Neural progenitor cell (in vitro differentiated cells): ENCODE results near the gene PANK4. TPM values are rescaled to one million over a fixed set of nuclear protein-coding genes. Genes with fewer than 3 reads are reported as not detected.

Experiments
- DNase-seq: peaks from one replicate; pipeline ENCODE4 v3.0.0-alpha.2; 2016; ENCODE audit warnings: low spot score
- H2AFZ ChIP-seq: fragments of 200-600 bp; sonication (generic); replicated peaks from 2 replicates; pipeline ENCODE4 v1.6.1; 2016; ENCODE audit warnings: antibody characterized with exemption
- H3F3A ChIP-seq: fragments of 200-600 bp; sonication (generic); 2 replicates; pipeline ENCODE4 v1.6.1; 2016; ENCODE audit warnings: antibody characterized with exemption, low read depth
- H3K27ac ChIP-seq: fragments of 200-600 bp; sonication (generic); 2 replicates; pipeline ENCODE4 v1.5.1; 2016; ENCODE audit warnings: mild to moderate bottlenecking
- H3K27me3 ChIP-seq: fragments of 200-600 bp; sonication (generic); 2 replicates; pipeline ENCODE4 v1.6.1; 2016; ENCODE audit warnings: mild to moderate bottlenecking, moderate library complexity
- H3K36me3 ChIP-seq: fragments of 200-600 bp; sonication (generic); 2 replicates; pipeline ENCODE4 v1.5.1; 2016
- H3K4me1 ChIP-seq: fragments of 200-600 bp; sonication (generic); 2 replicates; pipeline ENCODE4 v1.6.1; 2016; ENCODE audit warnings: mixed run types
- H3K4me2 ChIP-seq: fragments of 200-600 bp; sonication (generic); 2 replicates; pipeline ENCODE4 v1.6.1; 2016
- H3K4me3 ChIP-seq: fragments of 200-600 bp; sonication (generic); 2 replicates; pipeline ENCODE4 v1.5.1; 2016
- H3K79me2 ChIP-seq: fragments of 200-600 bp; sonication (generic); 2 replicates; pipeline ENCODE4 v1.6.1; 2016; ENCODE audit warnings: low read depth
- H3K9ac ChIP-seq: fragments of 200-600 bp; sonication (generic); 2 replicates; pipeline ENCODE4 v1.6.1; 2016
- H3K9me3 ChIP-seq: fragments of 200-600 bp; sonication (generic); 2 replicates; pipeline ENCODE4 v1.5.1; 2016; ENCODE audit warnings: low read depth
- H4K20me1 ChIP-seq: fragments of 200-600 bp; sonication (generic); 2 replicates; pipeline ENCODE4 v1.6.1; 2016; ENCODE audit warnings: low read depth
- H3K27ac Mint-ChIP-seq: 3 replicates; pipeline ENCODE4 v1.8.0; 2021; ENCODE audit warnings: mixed read lengths
- H3K27me3 Mint-ChIP-seq: 2 replicates; pipeline ENCODE4 v1.8.0; 2022; ENCODE audit warnings: low read depth, mild to moderate bottlenecking, inconsistent platforms, moderate library complexity, mixed read lengths; ENCODE audit not compliant: insufficient read depth
- H3K36me3 Mint-ChIP-seq: 3 replicates; pipeline ENCODE4 v1.8.0; 2021; ENCODE audit warnings: mixed read lengths
- H3K4me1 Mint-ChIP-seq: 3 replicates; pipeline ENCODE4 v1.8.0; 2021; ENCODE audit warnings: mixed read lengths
- H3K4me3 Mint-ChIP-seq: 3 replicates; pipeline ENCODE4 v1.8.0; 2021; ENCODE audit warnings: mild to moderate bottlenecking, moderate library complexity, mixed read lengths
- H3K9me3 Mint-ChIP-seq: 3 replicates; pipeline ENCODE4 v1.8.0; 2020; ENCODE audit warnings: mixed read lengths
- EZH2 ChIP-seq: fragments of 200-600 bp; sonication (generic); IDR thresholded peaks from 2 replicates; pipeline ENCODE4 v1.6.1; 2017; ENCODE audit warnings: antibody characterized with exemption, mild to moderate bottlenecking, moderate library complexity
- EZH2phosphoT487 ChIP-seq: fragments of 200-600 bp; sonication (generic); IDR thresholded peaks from 2 replicates; pipeline ENCODE4 v1.6.1; 2017; ENCODE audit warnings: antibody characterized with exemption
- total RNA-seq: library from RNA; depleted of rRNA; stranded (reverse); fragments of >200 nt; gene quantifications from 2 replicates; pipeline ENCODE4 v1.2.3, GENCODE V29; 2015; ENCODE audit warnings: low replicate concordance
- TF ChIP-seq, protein P1 (sequence below): fragments of 200-600 bp; sonication (generic); IDR thresholded peaks from 2 replicates; pipeline ENCODE4 v1.5.1; 2017; ENCODE audit warnings: antibody characterized with exemption, mild to moderate bottlenecking

The PANK4 gene
- total RNA-seq, 1 donor from 2014 or later = 30.6 TPM

DNA sequence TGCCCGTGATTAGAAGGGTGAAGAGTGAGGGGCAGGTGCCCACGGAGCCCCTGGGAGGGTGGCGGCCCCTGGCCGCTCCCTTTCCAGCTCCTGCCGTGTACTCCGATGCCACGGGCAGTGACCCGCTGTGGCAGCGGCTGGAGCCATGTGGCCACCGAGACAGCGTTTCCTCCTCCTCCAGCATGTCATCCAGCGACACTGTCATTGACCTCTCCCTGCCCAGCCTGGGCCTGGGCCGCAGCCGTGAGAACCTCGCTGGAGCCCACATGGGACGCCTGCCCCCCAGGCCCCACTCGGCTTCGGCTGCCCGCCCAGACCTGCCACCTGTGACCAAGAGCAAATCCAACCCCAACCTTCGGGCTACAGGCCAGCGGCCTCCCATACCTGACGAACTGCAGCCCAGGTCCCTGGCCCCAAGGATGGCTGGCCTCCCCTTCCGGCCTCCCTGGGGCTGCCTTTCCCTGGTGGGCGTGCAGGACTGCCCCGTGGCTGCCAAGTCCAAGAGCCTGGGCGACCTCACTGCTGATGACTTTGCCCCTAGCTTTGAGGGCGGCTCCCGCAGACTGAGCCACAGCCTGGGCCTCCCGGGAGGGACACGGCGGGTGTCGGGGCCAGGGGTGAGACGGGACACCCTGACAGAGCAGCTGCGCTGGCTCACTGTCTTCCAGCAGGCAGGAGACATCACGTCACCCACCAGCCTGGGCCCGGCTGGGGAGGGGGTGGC, 22.0 kb downstream of the PANK4 start:
- H4K20me1 ChIP-seq = peaks cover 47% of the 10 kb centered on the region
- Mint-ChIP-seq H3K4me3 (no peak overlapping the region), H3K36me3 (peaks cover 2% of the 10 kb centered on the region), H3K9me3 (no peaks in the 10 kb centered on the region), H3K27ac (no peak overlapping the region), H3K27me3 (peaks cover 2% of the 10 kb centered on the region), H3K4me1 (peaks cover 3% of the 10 kb centered on the region)
- H3K4me2 ChIP-seq = no peak overlapping the region
- no peak overlapping the region for H2AFZ ChIP-seq
- H3K79me2 ChIP-seq = no peaks in the 10 kb centered on the region
- no peaks in the 10 kb centered on the region for H3K4me1 ChIP-seq
- H3K36me3 ChIP-seq = no peaks in the 10 kb centered on the region
- TF ChIP-seq EZH2 (no peak), EZH2phosphoT487 (no peak)
- TF ChIP-seq, protein P1, sequence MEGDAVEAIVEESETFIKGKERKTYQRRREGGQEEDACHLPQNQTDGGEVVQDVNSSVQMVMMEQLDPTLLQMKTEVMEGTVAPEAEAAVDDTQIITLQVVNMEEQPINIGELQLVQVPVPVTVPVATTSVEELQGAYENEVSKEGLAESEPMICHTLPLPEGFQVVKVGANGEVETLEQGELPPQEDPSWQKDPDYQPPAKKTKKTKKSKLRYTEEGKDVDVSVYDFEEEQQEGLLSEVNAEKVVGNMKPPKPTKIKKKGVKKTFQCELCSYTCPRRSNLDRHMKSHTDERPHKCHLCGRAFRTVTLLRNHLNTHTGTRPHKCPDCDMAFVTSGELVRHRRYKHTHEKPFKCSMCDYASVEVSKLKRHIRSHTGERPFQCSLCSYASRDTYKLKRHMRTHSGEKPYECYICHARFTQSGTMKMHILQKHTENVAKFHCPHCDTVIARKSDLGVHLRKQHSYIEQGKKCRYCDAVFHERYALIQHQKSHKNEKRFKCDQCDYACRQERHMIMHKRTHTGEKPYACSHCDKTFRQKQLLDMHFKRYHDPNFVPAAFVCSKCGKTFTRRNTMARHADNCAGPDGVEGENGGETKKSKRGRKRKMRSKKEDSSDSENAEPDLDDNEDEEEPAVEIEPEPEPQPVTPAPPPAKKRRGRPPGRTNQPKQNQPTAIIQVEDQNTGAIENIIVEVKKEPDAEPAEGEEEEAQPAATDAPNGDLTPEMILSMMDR = no peak
- H3K9me3 ChIP-seq = no peaks in the 10 kb centered on the region
- H3K4me3 ChIP-seq = no peak overlapping the region
- H3K9ac ChIP-seq = no peak overlapping the region
- H3K27me3 ChIP-seq = no peaks in the 10 kb centered on the region
- no peak overlapping the region for H3K27ac ChIP-seq
- H3F3A ChIP-seq = no peaks in the 10 kb centered on the region
- no peak for DNase-seq

- Histone ChIP-seq H3K27ac (no peak overlapping the region), H3K9ac (no peak overlapping the region), H3F3A (no peaks in the 10 kb centered on the region), H2AFZ (no peak overlapping the region), H3K27me3 (no peaks in the 10 kb centered on the region), H3K4me1 (no peaks in the 10 kb centered on the region), H3K36me3 (no peaks in the 10 kb centered on the region), H4K20me1 (peaks cover 40% of the 10 kb centered on the region), H3K9me3 (no peaks in the 10 kb centered on the region), H3K4me3 (no peak overlapping the region), H3K4me2 (no peak overlapping the region), H3K79me2 (no peaks in the 10 kb centered on the region)
- Mint-ChIP-seq H3K27me3 (peaks cover 2% of the 10 kb centered on the region), H3K4me1 (peaks cover 3% of the 10 kb centered on the region), H3K36me3 (peaks cover 2% of the 10 kb centered on the region), H3K4me3 (no peak overlapping the region), H3K9me3 (no peaks in the 10 kb centered on the region), H3K27ac (no peak overlapping the region)
- DNase-seq = peak; percentile 39
- TF ChIP-seq EZH2phosphoT487 = no peak
- TF ChIP-seq EZH2 = no peak
- TF ChIP-seq, protein P1 = peak; percentile 29
Measured at GRCh38 chr1:2503554-2504224, 22.7 kb downstream of the PANK4 start.

GRCh38 chr1:2502661-2503553, 23.5 kb downstream of the PANK4 start:
- no peak overlapping the region for H3K27ac ChIP-seq
- no peak overlapping the region for H2AFZ ChIP-seq
- peaks cover 36% of the 10 kb centered on the region for H4K20me1 ChIP-seq
- H3K79me2 ChIP-seq = no peaks in the 10 kb centered on the region
- Mint-ChIP-seq H3K9me3 (no peaks in the 10 kb centered on the region), H3K27me3 (peaks cover 2% of the 10 kb centered on the region), H3K4me1 (peaks cover 3% of the 10 kb centered on the region), H3K27ac (no peak overlapping the region), H3K36me3 (no peaks in the 10 kb centered on the region), H3K4me3 (no peak overlapping the region)
- H3K9me3 ChIP-seq = no peaks in the 10 kb centered on the region
- H3K9ac ChIP-seq = no peak overlapping the region
- no peaks in the 10 kb centered on the region for H3K27me3 ChIP-seq
- H3K4me3 ChIP-seq = no peak overlapping the region
- TF ChIP-seq EZH2 (no peak), EZH2phosphoT487 (no peak)
- TF ChIP-seq, protein P1 = no peak
- no peak overlapping the region for H3K4me2 ChIP-seq
- no peak for DNase-seq
- no peaks in the 10 kb centered on the region for H3K4me1 ChIP-seq
- no peaks in the 10 kb centered on the region for H3K36me3 ChIP-seq
- no peaks in the 10 kb centered on the region for H3F3A ChIP-seq
